ENCODE results near the gene RANBP6.

The RANBP6 gene

GRCh38 chr9:6007058-6007769, 8.2 kb downstream of the RANBP6 start:
- DNase-seq = peak in 55 of 56 donors; percentile 9 to 85 (median 55)

- no peak for DNase-seq
These were observed 8.7 kb downstream of the RANBP6 start for GRCh38 chr9:6006749-6007057.

GRCh38 chr9:6000955-6001354, 14.5 kb downstream of the RANBP6 start:
- DNase-seq = no peak

- no peak for DNase-seq
These were observed 15.9 kb downstream of the RANBP6 start for GRCh38 chr9:5999443-6000101.

GRCh38 chr9:5994493-5994892, 20.9 kb downstream of the RANBP6 start:
- DNase-seq = no peak

GRCh38 chr9:5988265-5988664, 27.2 kb downstream of the RANBP6 start:
- no peak for DNase-seq

GRCh38 chr9:5983042-5983441, 32.4 kb downstream of the RANBP6 start:
- DNase-seq = no peak

GRCh38 chr9:5982317-5982716, 33.1 kb downstream of the RANBP6 start:
- no peak for DNase-seq

GRCh38 chr9:5978523-5978922, 36.9 kb downstream of the RANBP6 start:
- DNase-seq = no peak

GRCh38 chr9:5976674-5977397, 38.6 kb downstream of the RANBP6 start:
- no peak for DNase-seq

GRCh38 chr9:5971740-5972139, 43.7 kb downstream of the RANBP6 start:
- DNase-seq = no peak

All from nucleus accumbens (tissue), 56 donors.